GM18907 (cell line): Measurements from ENCODE around the gene TMEM108.

Source experiments
- ATAC-seq: cut with Tn5 transposase; IDR thresholded peaks from one replicate; pipeline ENCODE4 v1.9.1; 2021; ENCODE audit warnings: mild to moderate bottlenecking, moderate library complexity; ENCODE audit not compliant: unreplicated experiment

Gene TMEM108

DNA sequence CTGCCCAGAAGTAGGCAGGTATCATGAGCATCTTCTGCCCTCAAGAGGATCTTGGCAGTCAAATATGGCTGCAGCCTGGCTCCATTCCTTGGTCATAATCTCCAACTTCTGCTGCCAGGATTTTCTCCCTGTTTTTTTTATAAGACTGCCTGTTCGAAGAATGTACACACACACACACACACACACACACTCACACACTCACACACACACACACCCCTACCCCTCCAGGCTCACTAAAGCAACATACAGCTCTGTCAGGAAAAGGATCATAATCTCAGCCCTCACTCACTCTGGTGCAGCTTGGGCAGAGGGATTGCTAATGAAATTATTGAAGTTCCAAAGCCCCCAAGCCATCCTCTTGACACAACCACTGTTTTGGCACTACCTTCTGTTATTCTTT lies 232.4 kb downstream of the TMEM108 start:
- no peak for ATAC-seq

GRCh38 chr3:133271042-133271441 lies 232.9 kb downstream of the TMEM108 start:
- ATAC-seq, result no peak

DNA sequence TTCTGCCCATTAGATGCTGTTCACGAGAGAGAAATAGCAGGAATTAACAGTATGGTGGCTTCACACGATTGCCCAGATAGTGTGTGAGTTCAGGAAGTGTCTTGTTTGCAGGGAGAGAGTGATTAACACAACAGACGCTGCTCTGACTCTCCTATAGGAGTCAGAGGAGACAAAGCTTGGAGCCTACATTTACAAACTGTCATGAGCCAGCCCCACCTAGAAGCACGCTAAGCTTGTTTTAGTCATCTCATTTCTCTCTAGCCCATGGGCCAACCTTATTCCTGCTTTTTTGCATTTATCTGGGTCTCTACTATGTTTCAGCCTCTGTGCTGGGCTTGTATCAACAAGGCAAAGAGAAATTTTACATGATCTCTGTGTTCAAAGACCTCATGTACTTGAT lies 233.3 kb downstream of the TMEM108 start:
- no peak for ATAC-seq

DNA sequence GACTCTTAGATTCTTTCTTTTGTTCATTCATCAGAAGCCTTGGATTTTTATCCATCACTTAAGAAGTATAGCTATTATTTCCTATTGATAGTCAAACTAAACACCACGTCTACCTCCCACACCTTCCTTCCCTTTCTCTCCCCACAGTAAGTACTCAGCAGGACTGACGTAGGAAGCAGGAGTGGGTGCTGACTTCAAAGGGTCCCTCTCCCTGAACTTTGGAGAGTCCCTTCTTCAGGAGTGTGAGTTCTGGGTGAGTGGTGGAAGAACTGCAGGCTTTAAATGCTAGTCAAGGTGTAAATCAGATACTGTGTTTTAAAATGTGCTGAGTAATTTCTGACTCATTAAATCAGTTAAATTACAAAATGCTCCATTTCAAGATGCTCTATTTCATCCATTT lies 235.2 kb downstream of the TMEM108 start:
- no peak for ATAC-seq

- no peak for ATAC-seq
These were observed 236.3 kb downstream of the TMEM108 start for GRCh38 chr3:133274477-133274876.

GRCh38 chr3:133276594-133276993 lies 238.4 kb downstream of the TMEM108 start:
- ATAC-seq, result no peak

GRCh38 chr3:133277813-133278212 lies 239.6 kb downstream of the TMEM108 start:
- ATAC-seq, result no peak

GRCh38 chr3:133278260-133279043 lies 240.3 kb downstream of the TMEM108 start:
- ATAC-seq, result no peak

GRCh38 chr3:133280586-133280985 lies 242.4 kb downstream of the TMEM108 start:
- no peak for ATAC-seq

GRCh38 chr3:133282236-133282635 lies 244.0 kb downstream of the TMEM108 start:
- no peak for ATAC-seq

DNA sequence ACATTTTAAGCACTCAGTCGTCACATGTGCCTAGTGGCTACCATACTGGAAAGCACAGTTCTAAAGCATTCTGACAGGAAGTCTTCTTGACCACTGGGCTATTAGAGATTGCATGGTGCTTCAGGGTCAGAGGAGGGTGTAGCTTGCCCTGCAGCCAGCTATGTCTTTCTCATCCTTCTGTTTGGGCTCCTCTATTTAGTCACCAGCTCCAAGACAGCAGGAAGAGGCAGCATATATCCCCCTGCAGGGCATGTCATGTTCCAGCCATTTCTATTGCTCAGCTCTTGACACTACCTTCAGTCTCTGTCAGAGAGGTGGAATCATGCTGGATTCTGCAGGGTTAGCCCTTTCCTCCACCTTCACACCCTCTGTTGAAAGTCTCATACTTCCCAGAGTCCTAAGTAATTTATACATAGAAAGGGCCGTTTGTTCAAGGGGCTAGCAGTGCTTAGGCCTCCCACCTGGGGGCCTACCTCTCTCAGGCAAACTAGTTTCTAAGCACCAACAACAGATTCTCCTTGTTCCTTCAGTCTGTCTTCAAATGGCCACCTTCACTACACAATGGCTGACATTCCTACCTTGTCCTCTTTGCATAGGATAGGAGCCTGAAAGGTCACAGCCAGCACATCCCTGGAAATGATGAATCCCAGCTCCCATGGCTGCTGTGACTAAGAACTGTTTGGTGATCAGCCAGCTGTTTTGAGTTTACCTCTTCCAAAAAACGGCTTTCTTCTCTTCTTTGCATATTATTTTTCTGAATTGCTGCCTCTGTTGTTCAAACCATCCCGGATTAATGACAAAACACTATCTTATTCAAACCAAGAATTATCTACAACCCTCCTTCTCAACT lies 246.0 kb downstream of the TMEM108 start:
- no peak for ATAC-seq

DNA sequence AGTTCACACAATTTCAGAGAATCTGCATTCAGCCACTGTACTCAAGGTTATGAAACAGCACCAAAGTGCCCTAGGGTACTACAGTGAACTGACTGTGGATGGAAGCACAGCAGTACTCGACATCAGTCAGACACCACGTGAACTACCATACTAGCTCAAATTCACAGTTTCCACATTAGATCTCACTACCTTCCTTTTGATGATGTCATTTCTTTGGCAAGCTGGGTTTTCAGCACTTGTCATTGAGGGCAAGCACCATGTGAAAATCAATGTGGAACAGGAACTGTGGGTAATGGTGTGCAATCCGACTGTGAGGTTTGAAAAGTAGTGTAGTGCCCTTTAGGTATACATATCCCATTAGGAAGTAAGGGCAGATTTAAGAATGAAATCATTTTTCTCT lies 251.1 kb downstream of the TMEM108 start:
- ATAC-seq, result no peak

GRCh38 chr3:133292296-133292695 lies 254.1 kb downstream of the TMEM108 start:
- ATAC-seq, result no peak

- no peak for ATAC-seq
These were observed 255.4 kb downstream of the TMEM108 start for GRCh38 chr3:133293397-133294110.

- ATAC-seq, result no peak
These were observed 256.1 kb downstream of the TMEM108 start for GRCh38 chr3:133294253-133294652.

- ATAC-seq, result no peak
These were observed 257.2 kb downstream of the TMEM108 start for GRCh38 chr3:133295199-133295901.

DNA sequence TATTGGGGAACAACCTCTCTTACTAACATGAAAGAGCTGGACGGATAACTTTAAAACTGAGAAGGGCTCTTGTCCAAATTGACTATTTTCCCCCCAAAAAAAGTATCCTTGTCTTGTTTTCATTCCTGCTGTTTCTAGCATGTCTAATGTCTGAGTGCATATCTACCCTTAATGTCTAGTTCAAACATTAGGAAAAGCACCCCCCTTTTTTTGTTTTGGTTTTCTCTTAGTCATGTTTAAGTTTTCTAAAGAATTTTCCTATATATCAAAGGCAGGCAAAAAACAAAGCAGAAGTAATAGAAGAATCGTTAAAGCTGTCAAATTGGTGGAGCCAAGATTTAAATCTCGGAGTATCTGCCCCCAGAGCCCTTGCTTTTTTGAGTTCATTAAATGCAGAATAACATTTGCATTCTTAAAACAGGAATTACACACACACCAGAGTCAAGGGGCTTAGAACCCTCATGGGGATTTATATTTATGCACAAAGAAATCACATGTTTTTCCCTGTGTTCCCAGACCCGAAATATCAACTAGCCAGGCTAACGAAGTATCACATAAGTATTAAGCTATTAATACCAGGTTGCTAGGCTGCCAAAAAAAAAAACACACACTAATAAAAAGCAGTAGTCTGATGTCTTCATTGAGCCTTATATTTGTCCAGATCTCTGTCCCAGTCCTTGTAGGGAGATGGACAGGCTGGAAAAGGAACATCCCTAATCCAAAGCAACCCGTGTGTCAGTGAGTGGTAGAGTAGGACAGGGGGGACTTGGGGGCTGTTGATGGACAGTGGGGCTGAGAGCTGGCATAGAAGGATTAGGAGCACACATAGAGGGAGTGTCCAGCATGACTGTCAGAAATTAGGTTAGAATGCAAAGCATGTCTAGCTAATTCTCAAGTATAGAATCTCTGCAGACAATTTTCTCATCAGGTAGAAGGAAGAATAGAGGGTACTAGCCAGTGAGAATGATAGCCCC lies 258.0 kb downstream of the TMEM108 start:
- ATAC-seq, result no peak

- no peak for ATAC-seq
These were observed 258.8 kb downstream of the TMEM108 start for GRCh38 chr3:133296981-133297380.

- no peak for ATAC-seq
These were observed 261.9 kb downstream of the TMEM108 start for GRCh38 chr3:133300102-133300501.

GRCh38 chr3:133301194-133301593 lies 263.0 kb downstream of the TMEM108 start:
- ATAC-seq, result no peak
